Esophagus (tissue), 2 donors: ENCODE data around the gene CCZ1. TPM values are rescaled to one million over a fixed set of nuclear protein-coding genes. Genes with fewer than 3 reads are reported as not detected.
"Not testable (repeated sequence)": the region's sequence is repeated elsewhere in the genome, so short reads cannot be mapped to it uniquely, and the experiment has no call there.

ENCODE experiments used
- H3K27ac ChIP-seq, 2 donors: one replicate each; pipeline ENCODE4 v1.5.1; 2013; ENCODE audit warnings: low read depth in 2 of 2, mild to moderate bottlenecking in 2 of 2, inconsistent platforms in 1 of 2, low read length in 1 of 2, moderate library complexity in 1 of 2
- H3K27me3 ChIP-seq, 2 donors: one replicate each; pipeline ENCODE4 v1.6.1; 2013; ENCODE audit warnings: low read length in 2 of 2, control low read depth in 1 of 2, mild to moderate bottlenecking in 1 of 2; ENCODE audit not compliant: insufficient read depth in 2 of 2, control insufficient read depth in 1 of 2
- H3K36me3 ChIP-seq, 2 donors: one replicate each; pipeline ENCODE4 v1.6.1; 2013; ENCODE audit warnings: low read length in 1 of 2; ENCODE audit not compliant: control insufficient read depth in 2 of 2, insufficient read depth in 2 of 2
- H3K4me1 ChIP-seq, 2 donors: one replicate each; pipeline ENCODE4 v1.6.1; 2013; ENCODE audit warnings: low read length in 1 of 2; ENCODE audit not compliant: control insufficient read depth in 2 of 2, insufficient read depth in 2 of 2
- H3K4me3 ChIP-seq, 2 donors: one replicate each; pipeline ENCODE4 v1.5.1; 2013; ENCODE audit warnings: low read length in 2 of 2, mild to moderate bottlenecking in 2 of 2, low read depth in 1 of 2, moderate library complexity in 1 of 2
- H3K9me3 ChIP-seq, 2 donors: one replicate each; pipeline ENCODE4 v1.6.1; 2013; ENCODE audit warnings: mild to moderate bottlenecking in 2 of 2, low read depth in 1 of 2, low read length in 1 of 2, moderate library complexity in 1 of 2; ENCODE audit not compliant: control insufficient read depth in 2 of 2, insufficient read depth in 1 of 2
- WGBS, 2 donors: extraction: QIAGEN DNeasy Blood & Tissue Kit; methylation state at CpG; one replicate each; pipeline ENCODE4 v1.1.7; 2013; 5-methylcytosine and 5-hydroxymethylcytosine counted together
- polyA plus RNA-seq, 2 donors: library from polyadenylated mRNA; stranded (reverse); fragments of 200-250 nt; gene quantifications; one replicate each; pipeline ENCODE4 v1.2.3, GENCODE V29; 2013
- donor health status: healthy with polysubstance abuse.
- donor health status: Bipolar disorder and iron deficiency.

Gene CCZ1
- polyA plus RNA-seq, 2 donors, result 46.6 to 47.2 TPM

- H3K36me3 ChIP-seq, H3K9me3 ChIP-seq, H3K27ac ChIP-seq, H3K27me3 ChIP-seq, H3K4me3 ChIP-seq, H3K4me1 ChIP-seq: not testable (repeated sequence)
- WGBS, 2 donors, result 37 to 61% methylated on average over 4 to 7 of the region's 13 CpGs
Observed at GRCh38 chr7:5931905-5932644, 33.5 kb downstream of the CCZ1 start.

GRCh38 chr7:5934945-5935450 lies 36.5 kb downstream of the CCZ1 start:
- not testable (repeated sequence) for H3K27me3 ChIP-seq, H3K27ac ChIP-seq, H3K4me1 ChIP-seq, H3K36me3 ChIP-seq, H3K4me3 ChIP-seq, H3K9me3 ChIP-seq
- WGBS, 2 donors, result no CpG with 5 or more reads among the region's 17 CpGs

- WGBS, 2 donors, result 44 to 61% methylated on average over 3 to 5 of the region's 13 CpGs
Observed at GRCh38 chr7:5963205-5963604, 64.7 kb downstream of the CCZ1 start.

GRCh38 chr7:5963810-5964209 lies 65.3 kb downstream of the CCZ1 start:
- H3K27me3 ChIP-seq, H3K27ac ChIP-seq, H3K9me3 ChIP-seq, H3K36me3 ChIP-seq, H3K4me1 ChIP-seq, H3K4me3 ChIP-seq: not testable (repeated sequence)
- WGBS, 2 donors, result 87 to 97% methylated on average over 4 of the region's 7 CpGs

More at GRCh38 chr7:5963205-5963604, 64.7 kb downstream of the CCZ1 start:
- not testable (repeated sequence) for H3K4me3 ChIP-seq, H3K36me3 ChIP-seq, H3K27ac ChIP-seq, H3K9me3 ChIP-seq, H3K27me3 ChIP-seq, H3K4me1 ChIP-seq

DNA sequence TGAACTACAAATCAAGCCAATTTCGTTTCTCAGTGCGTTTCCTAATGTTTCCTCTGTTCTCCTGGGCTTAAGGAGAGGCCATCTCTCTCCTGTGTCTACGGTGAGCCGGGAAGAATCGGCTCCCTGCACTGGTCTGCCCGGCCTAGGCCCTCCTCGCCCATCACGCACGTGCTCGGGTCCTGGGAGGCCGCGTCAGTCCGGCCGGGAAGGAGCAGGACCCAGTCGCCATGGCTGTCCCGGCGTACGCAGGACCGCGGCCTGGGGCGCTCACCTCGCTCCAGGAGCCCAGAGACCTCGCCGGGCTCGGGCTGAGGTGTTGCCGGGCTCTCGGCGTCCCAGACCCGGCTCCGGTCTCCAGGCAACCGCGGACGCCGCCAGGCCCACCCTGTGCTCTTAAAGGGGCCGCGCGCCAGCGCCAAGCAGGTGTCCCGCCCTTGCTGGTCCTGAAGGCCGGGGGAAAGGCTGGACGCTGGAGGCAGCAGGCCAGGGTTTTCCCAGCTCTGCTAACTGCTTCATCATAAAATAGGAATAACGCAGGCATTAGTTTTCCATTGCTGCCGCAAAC lies 71.9 kb downstream of the CCZ1 start, which contains the start of gene RSPH10B:
TSS of gene RSPH10B (minus strand) at position 343 of the 565 bp plus-strand sequence. CDS start 3,573 bp downstream, outside the sequence.
- H3K27me3 ChIP-seq, H3K4me3 ChIP-seq, H3K9me3 ChIP-seq, H3K27ac ChIP-seq, H3K4me1 ChIP-seq, H3K36me3 ChIP-seq: not testable (repeated sequence)
- WGBS, 2 donors, result 13 to 16% methylated on average over 15 to 26 of the region's 43 CpGs

DNA sequence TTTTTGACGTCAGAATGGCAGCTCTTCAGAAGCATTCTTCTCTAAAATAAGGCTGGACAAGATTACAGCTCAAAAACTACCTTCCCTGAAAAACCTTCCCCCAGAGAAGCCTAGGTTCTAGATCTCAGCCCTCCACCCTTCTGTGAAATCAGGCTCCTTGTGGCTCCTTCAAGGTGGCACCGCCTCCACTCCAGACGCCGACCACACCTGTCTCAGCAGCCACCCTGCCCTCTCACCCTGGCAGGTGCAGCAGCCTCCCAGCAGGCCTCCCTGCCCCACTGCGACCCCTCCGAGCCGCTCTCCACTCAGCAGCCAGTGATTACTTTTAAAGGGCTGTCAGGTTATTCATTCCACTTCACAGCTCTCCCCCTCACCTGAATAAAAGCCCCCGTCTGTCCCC lies 75.0 kb downstream of the CCZ1 start:
- not testable (repeated sequence) for H3K4me1 ChIP-seq, H3K36me3 ChIP-seq, H3K27ac ChIP-seq, H3K27me3 ChIP-seq, H3K9me3 ChIP-seq, H3K4me3 ChIP-seq
- no CpG with 5 or more reads among the region's 8 CpGs for WGBS, 2 donors

Other genes starting within 250 kb of the CCZ1 start
- gene RNF216, start 117.1 kb upstream of the CCZ1 start, polyA plus RNA-seq, result 1 to 10 TPM; 6.0 to 7.7 TPM
- gene OCM, start 17.9 kb upstream of the CCZ1 start, polyA plus RNA-seq, result under 1 TPM; 0.07 to 0.39 TPM
- under 1 TPM; 0.04 to 0.08 TPM for gene RSPH10B, start 72.0 kb downstream of the CCZ1 start, polyA plus RNA-seq
- 1 to 10 TPM; 3.3 to 5.6 TPM for gene PMS2, start 110.3 kb downstream of the CCZ1 start, polyA plus RNA-seq
- 10 to 100 TPM; 15.6 to 38.1 TPM for gene AIMP2, start 110.5 kb downstream of the CCZ1 start, polyA plus RNA-seq
- gene ANKRD61, start 132.6 kb downstream of the CCZ1 start, polyA plus RNA-seq, result under 1 TPM in 1 of 2 donors, not detected in 1; 0.04 TPM
- 10 to 100 TPM; 30.8 to 32.0 TPM for gene EIF2AK1, start 160.4 kb downstream of the CCZ1 start, polyA plus RNA-seq
- 1 to 10 TPM; 2.2 to 2.5 TPM for gene USP42, start 206.2 kb downstream of the CCZ1 start, polyA plus RNA-seq